ENCODE results near the gene ARHGAP26.

Gene ARHGAP26

GRCh38 chr5:142814122-142814521, 43.9 kb downstream of the ARHGAP26 start:
- DNase-seq (ENCODE audit: low spot score), result no peak

- DNase-seq (ENCODE audit: low spot score), result no peak
Observed at GRCh38 chr5:142815469-142815868, 45.3 kb downstream of the ARHGAP26 start.

- DNase-seq (ENCODE audit: low spot score), result peak; percentile 59
Observed at GRCh38 chr5:142816531-142817430, 46.6 kb downstream of the ARHGAP26 start.

- no peak for DNase-seq (ENCODE audit: low spot score)
Observed at GRCh38 chr5:142817949-142818431, 47.8 kb downstream of the ARHGAP26 start.

GRCh38 chr5:142819292-142819691, 49.1 kb downstream of the ARHGAP26 start:
- DNase-seq (ENCODE audit: low spot score), result no peak

GRCh38 chr5:142819825-142820224, 49.6 kb downstream of the ARHGAP26 start:
- DNase-seq (ENCODE audit: low spot score), result no peak

- no peak for DNase-seq (ENCODE audit: low spot score)
Observed at GRCh38 chr5:142820447-142820846, 50.3 kb downstream of the ARHGAP26 start.

GRCh38 chr5:142821034-142821732, 51.0 kb downstream of the ARHGAP26 start:
- no peak for DNase-seq (ENCODE audit: low spot score)

- no peak for DNase-seq (ENCODE audit: low spot score)
Observed at GRCh38 chr5:142821733-142822487, 51.7 kb downstream of the ARHGAP26 start.

- DNase-seq (ENCODE audit: low spot score), result peak; percentile 58
Observed at GRCh38 chr5:142823126-142823525, 52.9 kb downstream of the ARHGAP26 start.

GRCh38 chr5:142823806-142824205, 53.6 kb downstream of the ARHGAP26 start:
- no peak for DNase-seq (ENCODE audit: low spot score)

GRCh38 chr5:142824391-142824790, 54.2 kb downstream of the ARHGAP26 start:
- no peak for DNase-seq (ENCODE audit: low spot score)

- peak; percentile 51 for DNase-seq (ENCODE audit: low spot score)
Observed at GRCh38 chr5:142825378-142826089, 55.4 kb downstream of the ARHGAP26 start.

GRCh38 chr5:142826093-142826492, 55.9 kb downstream of the ARHGAP26 start:
- no peak for DNase-seq (ENCODE audit: low spot score)

GRCh38 chr5:142826741-142827492, 56.7 kb downstream of the ARHGAP26 start:
- DNase-seq (ENCODE audit: low spot score), result no peak

GRCh38 chr5:142827934-142828576, 57.9 kb downstream of the ARHGAP26 start:
- no peak for DNase-seq (ENCODE audit: low spot score)

- DNase-seq (ENCODE audit: low spot score), result no peak
Observed at GRCh38 chr5:142828797-142829535, 58.8 kb downstream of the ARHGAP26 start.

GRCh38 chr5:142829801-142830220, 59.6 kb downstream of the ARHGAP26 start:
- no peak for DNase-seq (ENCODE audit: low spot score)

- DNase-seq (ENCODE audit: low spot score), result no peak
Observed at GRCh38 chr5:142830241-142831008, 60.2 kb downstream of the ARHGAP26 start.
